ENCODE measurements around the gene VPS45.
A peak's percentile ranks its signal among the peaks of the same experiment; 100 is the strongest.

VPS45 gene

DNA sequence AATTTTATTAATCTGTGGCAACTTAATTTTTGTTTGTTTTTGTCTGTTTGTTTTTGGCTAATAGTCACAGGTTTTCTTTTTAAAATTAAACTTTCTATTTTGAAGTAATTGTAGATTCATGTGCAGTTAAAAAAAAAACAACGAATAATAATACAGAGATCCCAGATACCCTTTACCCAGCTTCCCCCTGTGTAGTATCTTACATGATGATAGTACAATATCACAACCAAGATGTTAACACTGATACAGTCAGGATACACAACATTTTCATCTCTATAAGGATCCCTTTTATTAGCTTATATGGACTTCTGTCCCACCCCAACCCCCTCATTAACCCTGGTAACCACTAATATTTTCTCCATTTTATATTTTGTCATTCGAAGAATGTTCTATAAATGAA lies 5.9 kb downstream of the VPS45 start:
- no peak for DNase-seq (ENCODE audit: low read depth)

DNA sequence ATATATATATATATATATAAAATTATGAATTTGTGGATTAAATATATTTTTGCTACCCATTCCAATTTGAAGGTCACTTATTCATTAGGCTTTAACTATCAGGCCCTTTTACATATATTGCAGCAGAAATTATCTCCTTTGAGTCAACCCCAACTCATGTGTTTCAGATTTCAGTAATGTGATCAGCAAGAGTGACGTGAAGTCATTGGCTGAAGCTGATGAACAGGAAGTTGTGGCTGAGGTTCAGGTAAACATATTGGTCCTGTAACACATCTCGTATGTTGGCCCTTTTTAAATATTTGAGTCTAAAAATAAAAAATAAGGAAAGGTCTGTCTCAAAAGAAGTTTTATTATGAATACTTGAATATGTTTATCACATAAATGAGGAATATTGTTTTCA lies 8.5 kb downstream of the VPS45 start:
- DNase-seq (ENCODE audit: low read depth): no peak

DNA sequence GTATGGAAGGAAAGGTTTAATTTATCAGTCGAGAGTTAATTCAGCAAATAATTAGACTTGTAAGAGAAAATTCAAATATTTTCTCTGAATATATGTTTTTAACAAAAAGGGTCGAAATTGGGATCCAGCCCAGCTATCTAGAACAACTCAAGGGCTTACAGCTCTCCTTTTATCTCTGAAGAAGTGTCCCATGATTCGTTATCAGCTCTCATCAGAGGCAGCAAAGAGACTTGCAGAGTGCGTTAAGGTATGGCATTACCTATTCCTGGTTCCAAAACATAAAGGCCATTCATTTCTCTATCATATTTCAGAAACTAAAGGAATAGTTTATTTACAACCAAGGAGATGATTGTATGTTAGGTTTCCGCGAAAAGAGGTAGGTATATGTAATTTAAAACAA lies 9.4 kb downstream of the VPS45 start:
- no peak for DNase-seq (ENCODE audit: low read depth)

DNA sequence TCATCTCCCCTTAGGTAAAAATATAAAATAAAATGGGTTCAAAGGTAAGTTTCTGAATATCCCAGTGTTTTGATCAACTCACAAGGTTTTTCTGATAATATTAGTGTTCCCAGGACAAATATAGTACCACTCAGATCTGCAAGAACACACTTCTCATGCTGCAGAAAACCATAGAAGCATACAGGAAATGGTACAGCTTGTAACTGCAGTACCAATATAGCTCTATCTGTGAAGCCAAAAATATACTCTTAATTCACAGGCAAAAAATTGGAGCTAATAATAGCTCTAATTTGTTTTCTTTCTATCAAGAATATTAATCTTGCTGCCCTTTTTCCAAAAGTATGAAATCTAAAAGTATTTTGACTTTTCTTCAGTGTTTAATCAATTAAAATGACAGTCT lies 13.2 kb downstream of the VPS45 start:
- no peak for DNase-seq (ENCODE audit: low read depth)

DNA sequence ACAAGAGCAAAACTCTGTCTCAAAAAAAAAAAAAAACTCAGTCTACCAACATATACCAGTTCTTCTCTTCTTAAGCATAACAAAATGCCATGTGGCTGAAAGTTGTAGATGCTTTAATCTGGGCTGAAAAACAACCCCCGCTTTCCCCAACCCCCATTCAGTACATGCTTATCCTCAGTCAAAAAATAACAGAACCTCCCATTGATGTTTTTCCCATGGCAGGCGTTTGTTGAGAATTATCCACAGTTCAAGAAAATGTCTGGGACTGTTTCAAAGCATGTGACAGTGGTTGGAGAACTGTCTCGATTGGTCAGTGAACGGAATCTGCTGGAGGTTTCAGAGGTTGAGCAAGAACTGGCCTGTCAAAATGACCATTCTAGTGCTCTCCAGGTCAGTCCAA lies 14.9 kb downstream of the VPS45 start:
- DNase-seq (ENCODE audit: low read depth): no peak

DNA sequence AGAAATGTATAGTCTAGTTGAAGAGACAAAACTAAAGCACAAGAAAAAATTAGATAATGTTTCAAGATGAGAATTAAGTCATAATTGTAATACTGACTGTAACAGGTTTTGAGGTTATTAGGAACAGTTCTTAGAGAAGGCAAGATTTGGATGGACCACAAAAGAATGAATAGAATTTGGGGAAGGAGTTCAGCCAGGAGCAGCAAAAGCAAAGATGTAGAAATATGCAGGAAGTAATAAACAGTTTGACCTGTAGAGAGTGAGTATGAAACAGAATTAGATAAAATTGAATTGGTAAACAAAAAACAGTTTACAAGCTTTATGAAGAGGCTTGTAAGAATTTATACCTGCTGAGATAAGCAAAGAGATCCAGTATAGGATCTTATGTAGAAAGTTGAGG lies 16.3 kb downstream of the VPS45 start:
- no peak for DNase-seq (ENCODE audit: low read depth)

DNA sequence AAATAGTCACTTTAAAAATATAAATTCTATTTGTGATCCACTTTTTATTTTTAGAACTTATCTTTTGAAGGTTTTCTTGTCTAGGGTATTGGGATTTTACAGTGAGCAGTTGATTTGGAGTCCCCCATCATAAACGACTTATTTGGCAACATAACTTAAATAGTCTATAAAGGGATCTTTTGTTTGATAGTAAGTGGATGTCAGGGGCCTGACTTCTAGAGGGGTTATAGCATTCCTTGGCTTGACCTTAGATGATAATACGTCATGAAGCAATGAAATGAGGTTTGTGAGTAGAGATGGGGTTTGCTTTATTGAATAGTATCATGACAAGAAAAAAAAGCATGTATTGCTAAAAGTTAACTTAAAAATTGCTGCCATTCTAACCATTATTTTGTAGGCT lies 17.8 kb downstream of the VPS45 start:
- DNase-seq (ENCODE audit: low read depth): no peak

DNA sequence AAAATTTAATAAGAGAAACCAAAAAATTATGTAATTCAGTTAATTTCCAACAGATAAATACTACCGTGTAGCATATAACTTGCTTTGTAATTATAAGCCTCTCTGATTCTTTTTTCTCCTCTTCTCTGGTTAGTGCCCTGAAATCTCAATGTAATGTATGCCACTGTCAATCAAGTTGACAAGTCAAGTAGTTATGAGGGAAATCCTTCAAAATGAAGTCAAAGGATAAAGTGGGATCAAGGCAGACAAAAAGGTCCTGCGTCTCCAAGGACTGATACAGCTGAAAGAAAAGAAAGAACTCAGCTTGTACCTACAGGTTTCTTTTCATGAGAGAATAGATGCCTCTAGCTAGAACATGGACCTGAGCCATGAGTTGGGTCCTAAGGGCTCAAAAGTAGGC lies 19.8 kb downstream of the VPS45 start:
- no peak for DNase-seq (ENCODE audit: low read depth)

DNA sequence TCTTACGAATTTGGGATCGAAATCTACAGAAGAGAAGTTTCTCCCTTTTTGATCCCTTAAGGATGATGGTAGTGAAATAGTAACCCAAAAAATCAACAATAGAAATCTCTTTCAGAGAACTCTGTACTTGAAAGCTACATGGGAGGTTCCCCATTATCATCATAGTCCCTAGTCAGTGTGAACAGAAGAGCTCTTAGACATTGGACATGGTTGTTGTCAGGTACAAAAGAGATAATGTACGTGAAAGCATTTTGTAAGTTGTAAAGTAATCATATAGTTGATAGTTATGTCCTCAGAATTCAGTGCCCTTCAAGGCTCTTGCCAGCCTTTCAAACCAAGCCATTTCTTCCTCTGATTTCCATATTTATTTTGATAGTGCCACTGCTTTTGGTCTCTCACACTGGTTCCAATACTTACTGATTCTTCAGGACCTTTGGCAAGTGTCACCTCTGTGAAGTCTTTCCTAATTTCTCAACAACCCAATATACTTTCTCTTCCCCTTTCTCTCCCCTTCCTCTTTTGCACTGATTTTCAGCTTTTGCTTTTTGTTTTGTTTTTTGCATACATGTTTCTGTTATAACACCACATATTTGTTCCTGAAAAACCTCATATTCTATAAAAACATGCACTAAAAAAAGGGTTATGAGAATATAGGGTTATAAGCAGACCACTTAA lies 22.4 kb downstream of the VPS45 start:
- no peak for DNase-seq (ENCODE audit: low read depth)

DNA sequence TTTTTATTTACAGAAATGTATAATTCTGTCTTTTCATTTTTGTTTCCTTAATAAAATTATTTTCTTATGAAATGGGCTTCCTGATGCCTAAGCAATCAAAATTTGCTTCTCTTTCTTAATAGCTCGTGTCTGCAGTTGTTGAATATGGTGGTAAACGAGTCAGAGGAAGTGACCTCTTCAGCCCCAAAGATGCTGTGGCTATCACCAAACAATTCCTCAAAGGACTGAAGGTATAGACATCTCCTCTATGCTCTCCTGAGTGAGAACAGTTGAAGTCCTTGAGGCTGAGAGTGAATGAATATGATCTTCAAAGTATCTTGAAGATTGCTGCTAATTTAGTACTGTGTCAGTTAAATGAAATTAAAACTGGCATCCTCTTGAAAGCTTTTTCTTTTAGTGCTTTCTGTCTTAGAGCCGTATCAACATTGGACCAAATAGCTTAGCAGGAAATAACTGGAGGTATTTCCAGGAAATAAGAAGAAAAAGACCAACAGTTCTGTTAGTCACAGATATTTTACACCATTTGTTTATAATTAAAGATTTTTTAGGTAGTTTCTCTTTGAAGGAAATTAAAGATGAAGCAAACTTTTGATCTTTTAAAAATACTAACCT lies 24.7 kb downstream of the VPS45 start:
- no peak for DNase-seq (ENCODE audit: low read depth)

DNA sequence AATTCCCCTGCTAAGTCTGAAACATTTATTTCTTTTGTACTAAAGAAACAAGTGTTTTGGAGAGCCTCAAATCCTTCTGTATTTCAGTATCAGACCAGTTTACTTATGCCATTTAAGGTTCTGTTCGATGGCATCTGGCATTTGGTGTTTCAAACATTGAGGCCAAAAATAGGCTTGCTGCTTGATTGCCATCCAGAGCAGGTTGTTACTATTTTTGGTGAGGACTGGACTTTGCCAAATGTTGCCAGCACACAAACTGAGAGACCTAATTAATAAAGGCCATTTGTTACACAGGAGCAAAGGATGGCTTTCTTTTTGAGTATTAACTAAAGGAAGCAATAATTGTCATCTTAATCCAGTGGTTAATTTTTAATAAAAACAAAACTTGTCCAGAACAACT lies 26.2 kb downstream of the VPS45 start:
- no peak for DNase-seq (ENCODE audit: low read depth)

DNA sequence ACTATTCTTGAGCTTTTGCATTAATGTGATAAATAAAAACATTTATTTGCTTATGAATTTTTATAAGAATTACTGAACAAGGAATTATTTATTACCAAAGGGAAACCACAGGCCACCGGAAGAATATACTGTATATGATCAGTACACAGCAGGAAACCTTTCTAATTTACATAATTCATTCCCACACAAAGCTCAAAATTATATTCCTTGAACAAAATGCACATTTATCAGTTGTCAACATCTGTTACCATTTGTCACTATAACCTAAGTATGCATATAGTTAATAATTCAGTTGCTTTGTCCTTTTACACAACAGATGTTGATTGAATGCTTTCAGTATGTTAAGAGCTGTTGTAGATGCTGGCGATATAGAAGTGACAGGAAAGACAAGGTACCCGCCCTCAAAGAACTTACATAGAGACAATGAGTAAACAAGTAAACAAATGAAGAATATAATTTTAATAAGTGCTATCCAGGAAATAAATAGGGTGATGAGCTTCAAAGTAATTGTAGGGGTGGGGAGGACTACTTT lies 27.2 kb downstream of the VPS45 start:
- DNase-seq (ENCODE audit: low read depth): no peak

DNA sequence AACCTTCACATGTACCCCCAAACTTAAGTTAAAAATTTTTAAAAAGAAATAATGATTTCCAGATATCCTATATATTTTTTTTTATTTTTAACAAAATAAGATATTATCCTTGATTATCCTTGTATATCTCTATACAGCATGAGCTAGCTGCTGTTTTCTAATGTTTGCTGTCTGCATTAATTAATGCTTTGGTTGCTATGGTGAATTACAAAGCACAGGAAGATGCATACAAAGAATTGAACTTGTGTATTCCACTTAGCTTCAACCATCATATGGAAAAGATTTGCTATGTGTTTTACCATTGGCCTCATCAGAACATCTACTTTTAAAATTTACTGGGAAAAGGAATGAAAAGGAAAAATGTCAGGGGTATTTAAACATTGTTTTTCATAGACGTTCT lies 35.4 kb downstream of the VPS45 start:
- DNase-seq (ENCODE audit: low read depth): no peak

DNA sequence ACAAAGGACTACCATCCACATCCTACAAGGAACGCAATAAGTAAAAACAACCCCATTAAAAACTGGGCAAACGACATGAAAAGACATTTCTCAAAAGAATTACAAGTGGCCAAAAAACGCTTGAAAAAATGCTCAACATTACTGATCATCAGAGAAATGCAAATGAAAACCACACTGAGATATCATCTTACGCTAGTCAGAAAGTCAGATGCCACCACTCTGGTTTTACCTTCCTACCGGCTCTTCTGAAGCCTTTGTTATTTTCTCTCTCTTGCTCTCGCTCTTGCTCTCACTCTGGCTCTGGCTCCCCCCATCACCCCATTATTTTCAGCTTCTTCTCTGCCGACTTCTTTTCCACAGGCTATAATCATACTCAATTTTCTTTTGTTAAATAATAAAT lies 38.8 kb downstream of the VPS45 start:
- DNase-seq (ENCODE audit: low read depth): no peak

DNA sequence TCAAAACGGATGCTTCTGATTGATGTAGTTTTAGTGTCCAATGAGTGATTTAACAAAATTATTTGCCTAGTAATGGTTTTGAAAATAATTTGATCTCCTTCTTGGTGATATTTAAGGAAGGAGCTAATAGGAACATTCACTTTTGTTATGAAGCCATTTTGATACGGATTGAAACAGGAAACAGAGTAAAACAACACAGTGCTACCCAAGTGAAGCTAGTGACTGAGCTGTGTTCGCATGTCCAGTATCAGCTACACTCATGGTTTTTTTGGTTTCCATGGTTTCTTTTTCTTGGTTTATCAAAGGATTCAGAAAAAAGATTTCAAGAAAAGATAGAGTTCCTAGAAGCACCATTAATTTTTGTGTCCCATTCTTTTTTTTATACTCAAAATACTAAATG lies 42.0 kb downstream of the VPS45 start:
- no peak for DNase-seq (ENCODE audit: low read depth)

DNA sequence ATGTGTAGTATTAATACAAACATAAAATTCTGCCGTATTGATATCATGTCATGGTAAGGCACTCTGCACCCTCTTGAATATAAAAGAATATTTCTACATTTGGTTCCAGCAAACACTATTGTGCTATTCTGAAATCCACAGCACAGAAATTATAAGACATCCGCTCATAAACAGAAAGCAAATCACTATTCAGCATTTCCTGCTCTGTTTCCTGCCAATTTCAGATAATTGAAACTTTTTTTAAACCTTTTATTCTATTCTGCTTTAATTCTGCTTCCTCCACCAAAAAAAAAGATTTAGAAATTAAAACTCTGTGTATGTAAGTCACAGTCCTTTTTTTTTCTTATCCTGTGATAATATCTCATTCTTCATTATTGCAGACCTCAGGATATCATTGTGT lies 42.5 kb downstream of the VPS45 start:
- DNase-seq (ENCODE audit: low read depth): no peak

DNA sequence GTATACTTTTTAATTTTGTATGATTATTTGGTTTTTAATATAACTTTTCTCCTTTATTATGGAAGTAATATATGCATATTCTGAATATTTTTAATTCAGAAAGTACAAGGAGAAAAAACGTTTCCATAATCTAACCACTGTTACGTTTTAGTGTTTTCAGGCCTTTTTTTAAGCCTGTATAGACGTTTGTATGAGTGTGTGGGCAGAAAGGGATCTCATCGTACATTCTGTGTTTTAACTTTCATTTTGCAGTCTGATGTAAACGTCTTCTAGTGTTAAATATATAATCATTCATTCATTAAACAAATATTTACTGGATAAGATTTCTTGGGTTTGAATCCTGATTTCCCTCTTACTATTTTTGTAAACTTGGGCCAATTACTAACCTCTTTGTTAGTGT lies 44.1 kb downstream of the VPS45 start:
- DNase-seq (ENCODE audit: low read depth): no peak

DNA sequence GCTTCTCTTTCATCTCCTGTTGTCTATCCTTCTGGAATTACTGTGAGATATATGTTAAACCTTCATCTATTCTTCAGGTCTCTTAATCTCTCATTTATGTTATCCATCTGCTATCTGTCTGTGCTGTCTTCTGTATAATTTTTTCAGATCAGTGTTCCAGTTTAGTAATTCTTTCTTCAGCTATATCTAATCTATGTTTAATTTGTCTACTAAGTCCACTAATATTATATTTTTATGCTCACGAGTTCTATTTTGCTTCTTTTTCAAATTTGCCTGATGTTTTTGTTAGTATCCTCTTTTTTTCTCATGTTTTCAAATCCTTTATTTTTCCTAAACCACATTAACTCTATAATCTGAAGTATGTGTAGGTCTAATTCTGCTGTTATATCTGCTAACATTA lies 47.5 kb downstream of the VPS45 start:
- no peak for DNase-seq (ENCODE audit: low read depth)

DNA sequence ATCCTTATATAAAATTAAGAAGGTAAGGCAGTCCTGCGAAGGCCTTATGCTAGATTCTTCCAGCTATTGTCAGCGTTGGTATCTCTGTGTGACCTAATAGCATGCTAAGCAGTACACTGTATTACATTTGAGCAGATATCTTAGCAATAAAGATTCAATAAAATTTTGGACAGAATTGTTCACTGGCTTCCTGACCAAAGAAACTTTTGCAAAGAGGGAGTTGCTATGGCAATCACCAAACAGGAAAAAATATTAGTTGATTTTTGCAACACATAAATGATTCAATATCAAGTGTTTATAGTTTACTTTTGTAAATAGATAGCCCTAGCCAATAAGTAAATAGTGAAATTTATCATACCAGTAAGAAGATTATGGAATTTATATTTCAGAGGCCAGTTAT lies 51.1 kb downstream of the VPS45 start:
- no peak for DNase-seq (ENCODE audit: low read depth)

DNA sequence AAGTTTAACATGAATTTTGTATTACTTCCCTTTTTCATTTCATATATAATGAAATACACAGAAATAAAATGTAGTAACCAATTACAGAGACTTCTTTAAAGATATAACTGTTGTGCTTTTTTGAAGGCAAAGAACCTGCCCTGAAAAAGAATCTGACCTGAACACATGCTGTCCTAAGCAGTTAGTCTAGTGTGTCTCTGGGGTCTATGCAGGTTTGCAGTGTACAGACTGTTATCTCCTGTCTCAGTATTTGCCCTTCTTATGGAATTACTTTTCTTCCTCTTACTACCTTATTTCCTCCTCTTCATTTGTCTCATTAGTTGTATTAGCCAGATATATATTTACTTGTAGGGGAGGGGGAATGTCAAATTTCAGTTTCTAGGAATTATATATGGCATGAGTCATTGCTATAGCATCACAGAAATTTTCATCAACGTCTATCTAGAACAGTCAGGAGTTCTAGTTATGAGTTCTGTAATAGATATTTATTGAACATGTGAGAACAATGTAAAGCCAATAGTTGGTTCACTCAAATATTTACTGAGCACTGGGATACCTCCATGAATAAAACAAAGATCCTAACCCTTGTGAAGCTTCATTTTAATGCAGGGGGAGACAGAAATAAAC lies 53.8 kb downstream of the VPS45 start:
- no peak for DNase-seq (ENCODE audit: low read depth)

DNA sequence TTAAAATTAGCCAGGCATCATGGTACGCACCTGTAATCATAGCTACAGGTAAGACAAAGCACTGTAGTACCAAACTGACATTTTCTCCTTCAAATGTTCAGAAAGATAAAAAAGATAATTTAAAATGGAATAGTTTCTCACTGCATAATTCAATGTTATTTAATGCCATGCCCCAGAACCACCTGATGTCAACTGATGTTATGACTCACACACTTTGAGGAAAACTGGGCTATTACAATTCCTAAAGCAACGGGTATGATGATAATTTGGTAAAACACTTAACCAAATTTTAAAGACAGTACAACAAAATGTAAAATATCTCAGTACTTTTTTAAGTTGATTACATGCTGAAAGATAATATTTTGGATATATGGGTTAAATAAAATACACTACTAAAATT lies 59.2 kb downstream of the VPS45 start:
- no peak for DNase-seq (ENCODE audit: low read depth)

DNA sequence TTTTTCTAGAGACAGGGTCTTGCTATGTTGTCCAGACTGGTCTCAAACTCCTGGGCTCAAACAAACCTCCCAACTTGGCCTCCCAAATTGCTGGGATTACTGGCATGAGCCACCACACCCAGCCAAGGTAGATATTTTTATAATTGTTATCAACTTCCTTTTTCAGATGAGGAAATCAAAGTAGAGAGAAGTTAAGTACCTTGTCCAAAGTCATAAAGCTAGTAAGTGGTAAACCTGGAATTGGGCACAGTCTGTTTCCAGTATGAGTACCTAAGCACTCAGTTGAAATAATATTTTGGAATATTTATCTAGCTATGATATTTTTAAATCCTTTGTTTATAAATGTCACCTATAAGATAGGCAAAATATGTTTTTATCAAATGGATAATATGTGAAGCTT lies 59.9 kb downstream of the VPS45 start:
- DNase-seq (ENCODE audit: low read depth): no peak

DNA sequence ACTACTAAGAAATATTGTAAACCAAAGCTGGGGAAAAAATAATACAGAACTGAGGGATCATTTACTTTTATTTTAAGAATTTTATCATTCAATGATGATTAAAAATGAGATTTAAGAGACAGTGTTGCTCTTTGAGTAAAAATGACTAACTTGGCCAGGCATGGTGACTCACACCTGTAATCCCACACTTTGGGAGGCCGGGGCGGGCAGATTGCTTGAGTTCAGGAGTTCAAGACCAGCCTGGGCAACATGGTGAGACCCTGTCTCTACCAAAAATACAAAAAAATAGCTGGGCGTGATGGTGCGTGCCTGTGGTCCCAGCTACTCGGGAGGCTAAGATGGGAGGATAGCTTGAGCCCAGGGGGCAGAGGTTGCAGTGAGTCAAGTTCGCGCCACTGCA lies 60.3 kb downstream of the VPS45 start:
- DNase-seq (ENCODE audit: low read depth): peak; percentile 25

DNA sequence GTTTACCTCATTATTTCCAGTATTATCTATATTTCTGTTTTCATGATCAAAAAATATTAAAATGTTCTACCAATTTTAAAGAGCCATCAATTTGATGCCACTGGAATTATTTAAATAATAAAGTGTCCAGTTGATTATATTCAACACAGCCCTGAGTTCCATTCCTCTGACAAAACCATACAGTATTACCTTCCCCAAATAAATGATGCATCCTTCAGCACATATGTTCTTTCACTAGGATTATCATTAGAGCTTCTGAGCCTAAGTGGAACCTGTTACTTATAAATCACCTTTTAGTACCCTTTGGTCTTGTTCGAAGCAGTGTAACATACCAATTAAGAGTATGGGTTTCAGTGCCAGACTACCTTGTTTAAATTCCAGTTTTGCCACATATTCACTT lies 64.8 kb downstream of the VPS45 start:
- no peak for DNase-seq (ENCODE audit: low read depth)

Data from activated T-helper 9 cell treated with anti-CD3 and anti-CD28 coated beads, Interleukin-2, amount 50 U/mL, for 16 hours (primary cell).